Measurements from ENCODE around the gene NRXN2.
A peak's percentile ranks its signal among the peaks of the same experiment; 100 is the strongest.

NRXN2 gene

GRCh38 chr11:64624883-64625481 lies 98.0 kb downstream of the NRXN2 start:
- DNase-seq: no peak

- no peak for DNase-seq
Measured at GRCh38 chr11:64622681-64623080, 100.3 kb downstream of the NRXN2 start.

- DNase-seq: no peak
Measured at GRCh38 chr11:64621283-64622019, 101.5 kb downstream of the NRXN2 start.

- no peak for DNase-seq
Measured at GRCh38 chr11:64620381-64620971, 102.5 kb downstream of the NRXN2 start.

- DNase-seq: peak; percentile 60
Measured at GRCh38 chr11:64619811-64620380, 103.1 kb downstream of the NRXN2 start.

- no peak for DNase-seq
Measured at GRCh38 chr11:64619196-64619595, 103.8 kb downstream of the NRXN2 start.

- no peak for DNase-seq
Measured at GRCh38 chr11:64616817-64617216, 106.2 kb downstream of the NRXN2 start.

GRCh38 chr11:64614917-64615316 lies 108.1 kb downstream of the NRXN2 start:
- DNase-seq: no peak

- DNase-seq: no peak
Measured at GRCh38 chr11:64613648-64614047, 109.3 kb downstream of the NRXN2 start.

GRCh38 chr11:64611869-64612646 lies 110.9 kb downstream of the NRXN2 start:
- DNase-seq: no peak

- no peak for DNase-seq
Measured at GRCh38 chr11:64611176-64611575, 111.8 kb downstream of the NRXN2 start.

GRCh38 chr11:64610596-64610995 lies 112.4 kb downstream of the NRXN2 start:
- DNase-seq: no peak

GRCh38 chr11:64609436-64610047 lies 113.5 kb downstream of the NRXN2 start:
- no peak for DNase-seq

GRCh38 chr11:64608636-64609035 lies 114.4 kb downstream of the NRXN2 start:
- DNase-seq: no peak

- DNase-seq: peak; percentile 16
Measured at GRCh38 chr11:64608046-64608445, 115.0 kb downstream of the NRXN2 start.

GRCh38 chr11:64607381-64607985 lies 115.5 kb downstream of the NRXN2 start:
- DNase-seq: no peak

GRCh38 chr11:64606796-64607380 lies 116.1 kb downstream of the NRXN2 start:
- DNase-seq: no peak

- no peak for DNase-seq
Measured at GRCh38 chr11:64605656-64606585, 117.1 kb downstream of the NRXN2 start.

- DNase-seq: no peak
Measured at GRCh38 chr11:64605244-64605560, 117.8 kb downstream of the NRXN2 start.

- no peak for DNase-seq
Measured at GRCh38 chr11:64604458-64605243, 118.3 kb downstream of the NRXN2 start.

Data from fibroblast of skin of scalp (primary cell).